ENCODE data around the gene RPUSD1.
A peak's percentile ranks its signal among the peaks of the same experiment; 100 is the strongest.

The RPUSD1 gene

DNA sequence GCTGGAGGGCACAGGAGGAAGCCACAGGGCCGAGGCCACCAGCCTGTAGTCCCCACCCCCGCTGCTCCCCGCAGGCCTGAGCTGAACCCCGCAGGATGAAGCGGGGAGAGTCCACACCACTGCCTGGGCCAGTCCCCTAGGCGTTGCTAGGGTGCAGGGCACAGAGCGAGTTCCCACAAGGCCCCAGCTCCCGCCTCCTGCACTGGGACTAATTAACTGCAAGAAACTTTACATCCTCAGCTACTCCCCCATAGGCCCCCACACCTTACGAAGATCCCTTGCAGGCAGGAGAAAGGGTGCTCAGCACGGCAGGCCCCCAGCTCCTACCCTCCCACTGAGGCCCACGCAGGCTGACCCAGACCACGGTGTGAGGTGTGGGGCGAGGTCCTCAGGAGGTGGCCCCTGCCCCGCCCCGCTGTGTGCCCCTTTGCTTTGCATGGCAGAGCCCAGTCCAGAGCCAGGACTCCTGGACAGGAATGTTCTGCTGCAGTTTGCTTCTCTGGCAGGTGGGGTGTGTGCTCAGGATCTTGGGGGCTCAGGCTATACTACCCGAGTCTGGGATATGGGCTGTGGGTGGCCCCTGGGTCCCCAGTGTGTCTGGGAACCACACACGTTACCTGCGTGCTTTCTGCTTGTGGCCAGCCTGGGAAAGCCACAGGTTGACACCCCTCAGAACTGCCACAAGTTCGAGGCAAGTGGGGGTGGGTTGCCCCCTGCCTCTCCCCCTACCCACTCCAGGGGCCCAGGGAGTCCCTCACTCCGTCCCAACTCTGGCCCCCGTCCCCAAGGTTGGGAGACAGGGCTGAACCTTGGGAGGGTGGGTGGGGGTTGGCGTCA, 11.1 kb upstream of the RPUSD1 start:
- no peak for DNase-seq (ENCODE audit: low spot score)

- DNase-seq (ENCODE audit: low spot score), result no peak
These were observed 10.5 kb upstream of the RPUSD1 start for GRCh38 chr16:798666-799065.

- DNase-seq (ENCODE audit: low spot score), result no peak
These were observed 9.5 kb upstream of the RPUSD1 start for GRCh38 chr16:797686-798085.

DNA sequence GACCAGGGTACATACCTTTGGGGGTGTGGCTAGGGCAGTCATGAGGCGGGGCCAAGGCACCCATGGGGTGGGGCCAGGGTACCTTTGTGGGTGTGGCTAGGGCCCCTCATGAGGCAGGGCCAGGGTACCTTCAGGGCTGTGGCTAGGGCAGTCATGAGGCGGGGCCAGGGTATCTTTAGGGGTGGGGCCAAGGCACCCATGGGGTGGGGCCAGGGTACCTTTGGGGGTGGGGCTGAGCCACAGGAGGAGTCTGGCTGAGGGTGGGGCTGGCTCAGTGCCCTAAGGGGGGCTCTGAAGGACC, 8.9 kb upstream of the RPUSD1 start:
- DNase-seq (ENCODE audit: low spot score), result no peak

GRCh38 chr16:796296-797119, 8.3 kb upstream of the RPUSD1 start:
- DNase-seq (ENCODE audit: low spot score), result no peak

DNA sequence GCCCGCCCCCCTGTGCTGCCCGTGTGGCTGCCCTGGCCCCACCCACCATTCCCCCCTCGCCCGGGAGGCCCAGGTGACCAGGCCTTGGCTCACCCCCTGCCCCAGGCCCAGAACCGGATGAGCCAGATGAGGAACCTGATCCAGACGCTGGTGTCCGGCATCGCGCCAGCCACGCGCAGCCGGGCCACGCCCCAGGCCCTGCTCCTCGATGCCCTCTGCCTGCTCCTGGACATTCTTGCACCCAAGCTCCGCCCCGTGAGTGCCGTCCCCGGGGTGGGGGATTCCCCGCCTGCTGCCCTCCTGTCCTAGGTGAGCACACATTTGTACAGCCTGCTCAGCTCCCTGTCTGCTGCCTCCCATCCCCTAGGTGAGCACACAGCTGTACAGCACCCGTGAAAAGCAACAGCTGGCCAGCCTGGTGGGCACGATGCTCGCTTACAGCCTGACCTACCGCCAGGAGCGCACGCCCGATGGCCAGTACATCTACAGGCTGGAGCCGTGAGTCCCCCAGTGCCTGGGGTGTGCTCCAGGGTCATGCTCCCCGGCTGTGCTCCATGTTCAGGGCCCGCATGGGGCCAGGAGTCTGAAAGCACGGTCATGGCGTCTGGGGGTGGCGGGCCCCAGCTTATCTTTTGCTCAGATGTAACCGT, 7.5 kb upstream of the RPUSD1 start:
- DNase-seq (ENCODE audit: low spot score), result no peak

GRCh38 chr16:794853-795466, 6.8 kb upstream of the RPUSD1 start:
- no peak for DNase-seq (ENCODE audit: low spot score)

DNA sequence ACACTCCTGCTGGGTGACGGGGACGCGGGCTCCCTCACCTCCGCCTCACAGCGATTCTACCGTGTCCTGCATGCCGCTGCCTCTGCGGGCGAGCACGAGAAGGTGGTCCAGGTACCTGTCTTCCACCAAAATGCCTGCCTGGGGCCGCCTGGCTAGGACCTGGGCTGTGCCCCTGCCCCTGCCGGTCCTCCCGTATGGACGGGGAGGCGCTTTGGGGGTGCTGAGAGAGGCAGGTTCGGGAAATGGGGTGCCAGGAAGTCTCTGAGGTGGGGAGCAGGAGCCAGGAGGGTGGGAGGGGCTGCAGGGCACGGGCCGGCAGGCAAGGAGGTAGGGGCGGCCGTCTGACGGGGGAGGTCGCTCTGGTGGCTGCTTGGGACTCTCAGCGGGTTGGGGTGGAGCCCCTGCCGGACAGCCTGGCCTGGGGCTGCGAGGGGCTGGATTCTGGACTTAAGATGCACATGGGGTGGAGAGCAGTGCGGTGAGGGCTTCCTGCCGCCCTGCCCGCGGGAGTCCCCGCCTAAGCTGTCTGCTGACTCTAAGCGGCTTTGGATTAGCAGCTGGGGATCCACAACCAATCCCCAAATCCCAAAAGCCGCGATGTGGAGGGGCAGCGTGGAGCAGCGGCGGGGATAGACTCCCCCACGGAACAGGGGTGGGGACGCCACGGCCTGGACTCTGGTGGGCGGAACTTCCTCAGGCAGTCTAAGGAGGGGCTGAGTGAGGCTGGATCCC, 6.1 kb upstream of the RPUSD1 start:
- no peak for DNase-seq (ENCODE audit: low spot score)

DNA sequence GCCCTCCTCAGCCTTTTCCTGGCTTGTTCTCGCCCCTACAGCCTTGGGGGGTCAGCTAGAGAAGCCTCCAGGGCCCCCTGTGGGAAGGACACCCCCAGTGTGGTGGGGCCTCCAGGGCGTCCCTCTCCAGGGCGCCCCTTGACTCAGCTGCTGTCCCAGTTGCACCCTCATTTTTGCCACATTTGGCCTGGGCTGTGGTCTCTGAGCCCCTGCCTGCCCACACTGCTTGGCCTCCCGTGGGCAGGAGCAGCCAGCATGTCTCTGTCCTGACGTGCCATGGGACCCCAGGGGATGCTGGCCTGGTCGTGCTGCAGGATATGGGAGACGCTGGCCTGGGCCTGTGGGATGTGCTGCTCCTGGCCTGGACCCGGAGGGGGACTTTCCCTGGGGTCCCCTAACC, 5.2 kb upstream of the RPUSD1 start:
- no peak for DNase-seq (ENCODE audit: low spot score)

- no peak for DNase-seq (ENCODE audit: low spot score)
These were observed 4.2 kb upstream of the RPUSD1 start for GRCh38 chr16:792221-792995.

DNA sequence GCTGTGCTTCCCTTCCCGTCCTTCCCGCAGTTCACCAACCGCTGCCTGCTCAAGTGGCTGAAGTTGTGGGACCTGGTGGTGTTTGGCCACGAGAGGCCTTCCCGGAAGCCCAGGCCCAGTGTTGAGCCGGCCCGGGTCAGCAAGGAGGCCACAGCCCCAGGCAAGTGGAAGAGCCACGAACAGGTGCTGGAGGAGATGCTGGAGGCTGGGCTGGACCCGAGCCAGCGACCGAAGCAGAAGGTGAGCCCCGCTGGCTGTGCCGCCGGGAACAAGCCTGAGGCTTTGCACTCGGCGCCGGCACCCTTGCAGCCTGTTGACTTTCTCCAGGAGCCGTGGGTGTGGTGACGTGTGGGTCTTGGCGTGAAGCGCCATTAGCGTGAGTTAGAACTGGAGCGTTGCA, 3.0 kb upstream of the RPUSD1 start:
- DNase-seq (ENCODE audit: low spot score), result no peak

DNA sequence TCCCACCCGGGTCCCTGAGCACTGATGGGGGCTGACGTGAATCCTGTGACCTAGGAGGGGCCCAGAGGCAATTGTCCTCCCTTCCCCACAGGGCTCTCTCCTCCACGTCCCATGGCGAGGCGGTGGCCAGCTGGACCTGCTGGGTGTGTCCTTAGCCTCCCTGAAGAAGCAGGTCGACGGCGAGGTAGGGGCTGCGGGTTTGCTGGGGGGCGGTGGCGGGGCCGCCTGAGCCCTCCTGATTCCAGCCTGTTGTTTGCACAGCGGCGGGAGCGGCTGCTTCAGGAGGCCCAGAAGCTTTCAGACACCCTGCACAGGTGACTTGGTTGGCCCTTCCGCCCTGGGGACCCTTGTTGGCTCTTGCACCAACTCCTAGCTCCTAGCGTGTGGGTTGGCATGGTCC, 1.9 kb upstream of the RPUSD1 start:
- no peak for DNase-seq (ENCODE audit: low spot score)

GRCh38 chr16:789191-789850, 1.1 kb upstream of the RPUSD1 start:
- DNase-seq (ENCODE audit: low spot score), result no peak

- DNase-seq (ENCODE audit: low spot score), result peak; percentile 91
These were observed 382 bp upstream of the RPUSD1 start, which contains the start of gene CHTF18 for GRCh38 chr16:788399-789126. Gene CHTF18 (plus strand): TSS chr16:788620. CDS start chr16:788685, 65 bp downstream.

DNA sequence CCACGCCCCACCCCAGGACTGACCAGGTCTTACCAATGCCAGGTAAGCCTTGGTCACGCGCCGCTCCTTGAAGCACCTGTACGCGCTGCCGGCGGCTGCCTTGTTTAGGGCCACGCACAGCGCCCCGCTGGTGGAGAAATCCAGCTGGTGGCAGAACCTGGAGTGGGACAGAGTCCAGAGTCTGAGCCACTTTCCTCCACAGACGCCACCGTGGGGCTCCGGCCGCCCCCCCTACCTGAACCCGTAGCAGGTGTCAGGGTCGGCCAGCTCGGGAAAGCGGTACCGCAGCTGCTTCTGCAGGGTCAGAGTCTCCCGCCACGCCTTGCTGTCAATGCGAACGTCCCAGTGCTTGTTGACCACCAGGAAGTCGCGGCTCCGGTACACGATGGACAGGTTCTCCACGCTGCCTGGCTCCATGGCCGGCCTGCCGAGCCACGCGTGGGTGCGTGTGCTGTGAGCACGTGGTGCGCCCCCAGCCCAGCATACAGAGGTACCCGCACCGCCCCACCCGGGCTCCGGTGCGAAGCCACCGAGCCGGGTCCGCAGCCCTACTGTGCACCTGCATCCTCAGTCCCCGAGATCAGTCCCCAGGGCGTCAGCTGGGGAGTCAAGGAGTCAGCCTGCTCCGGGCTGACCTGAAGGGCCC, 737 bp downstream of the RPUSD1 start:
- no peak for DNase-seq (ENCODE audit: low spot score)

DNA sequence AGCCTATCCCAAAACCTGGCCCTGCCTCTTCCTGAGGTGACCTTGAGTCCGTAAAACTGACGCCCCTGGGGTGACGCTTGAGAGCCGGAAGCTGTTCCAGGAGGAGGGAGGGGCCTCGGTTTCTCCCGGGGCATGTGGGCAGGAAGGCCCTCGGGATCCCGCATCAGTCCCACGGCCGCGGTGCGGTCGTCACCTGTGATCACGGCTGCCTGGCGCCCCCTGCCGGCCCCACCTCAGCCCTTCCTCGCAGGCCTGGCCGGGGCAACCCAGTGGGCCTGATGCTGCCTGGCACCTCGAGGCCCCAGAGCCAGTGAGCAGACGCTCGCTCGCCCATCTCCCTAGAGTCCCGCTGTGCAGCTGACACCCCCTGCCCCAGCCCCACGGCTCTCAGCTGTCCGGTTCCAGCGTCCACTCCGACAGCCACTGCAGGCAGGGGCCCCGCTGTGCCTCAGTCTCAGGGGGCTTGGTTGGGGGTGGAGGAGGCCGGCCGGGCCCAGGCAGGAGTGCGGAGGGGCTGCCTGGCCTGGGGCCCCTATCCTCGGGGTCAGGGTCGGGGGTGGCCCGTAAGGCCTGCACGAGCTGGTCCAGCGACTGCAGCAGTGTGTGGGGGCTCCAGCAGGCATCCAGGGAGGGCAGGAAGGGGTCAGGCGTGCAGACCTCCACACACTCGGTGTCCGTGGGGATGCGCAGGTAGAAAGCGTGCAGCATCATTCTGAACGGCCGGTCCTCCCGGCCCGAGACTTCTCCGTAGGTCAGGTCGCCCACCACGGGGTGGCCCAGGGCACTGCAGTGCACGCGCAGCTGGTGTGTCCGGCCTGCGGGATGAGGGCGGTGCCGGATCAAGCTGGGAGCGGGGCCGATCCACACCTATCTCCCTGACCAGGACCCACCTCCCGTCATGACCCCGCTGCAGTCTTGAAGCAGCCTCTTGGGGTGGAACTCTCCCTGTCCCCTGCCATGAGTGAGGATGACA, 2.3 kb downstream of the RPUSD1 start:
- DNase-seq (ENCODE audit: low spot score), result no peak

- no peak for DNase-seq (ENCODE audit: low spot score)
These were observed 3.8 kb downstream of the RPUSD1 start for GRCh38 chr16:784431-784830.

Measured in putamen (tissue), 1 donor.